PFSK-1 (cell line): ENCODE results near the gene CLCA1. TPM values are rescaled to one million over a fixed set of nuclear protein-coding genes. Genes with fewer than 3 reads are reported as not detected.

ENCODE experiments used
- FOXP2 ChIP-seq: optimal IDR thresholded peaks from 2 replicates; pipeline ENCODE3; 2011; ENCODE audit warnings: borderline replicate concordance, control low read depth, inconsistent platforms; ENCODE audit not compliant: insufficient read depth; ENCODE audit errors: extremely low read length, extremely low read depth
- POLR2AphosphoS5 ChIP-seq: IDR thresholded peaks from 2 replicates; pipeline ENCODE4 v1.6.1; 2012; ENCODE audit warnings: low read depth, mild to moderate bottlenecking, control low read depth, low read length, moderate library complexity
- REST ChIP-seq, 2 experiments: IDR thresholded peaks; 2 replicates each; pipeline versions ENCODE4 v1.6.1 to v1.8.0; 2011 to 2012; ENCODE audit warnings: low read depth in 2 of 2, low read length in 2 of 2, control low read depth in 1 of 2, inconsistent platforms in 1 of 2, mild to moderate bottlenecking in 1 of 2, moderate library complexity in 1 of 2; ENCODE audit not compliant: insufficient read depth in 1 of 2
- SIN3A ChIP-seq: IDR thresholded peaks from 2 replicates; pipeline ENCODE4 v1.6.1; 2012; ENCODE audit warnings: mild to moderate bottlenecking, low read length, moderate library complexity, borderline replicate concordance; ENCODE audit not compliant: insufficient read depth
- TAF1 ChIP-seq: IDR thresholded peaks from 2 replicates; pipeline ENCODE4 v1.6.1; 2012; ENCODE audit warnings: low read length, control low read depth, borderline replicate concordance; ENCODE audit not compliant: insufficient read depth
- polyA plus RNA-seq: library from polyadenylated mRNA; unstranded; fragments of >200 nt; gene quantifications from one replicate; pipeline ENCODE4 v1.2.1, GENCODE V29; 2012; ENCODE audit warnings: low read depth, missing spikeins; ENCODE audit not compliant: insufficient read length

The CLCA1 gene
- polyA plus RNA-seq, result not detected

- TF ChIP-seq TAF1 (no peak), SIN3A (no peak), FOXP2 (no peak), REST (IDR thresholded peaks at IDR 0.05; ENCODE audit: insufficient read depth in 1 of 2, low read depth in 2 of 2, low read length in 2 of 2) (no peak), POLR2AphosphoS5 (no peak)
These were observed at the start of gene CLCA1 for GRCh38 chr1:86468501-86468977. TSS of gene CLCA1 (plus strand) at chr1:86468927. CDS start at chr1:86468972, 45 bp downstream.

GRCh38 chr1:86419277-86419903, 49.3 kb upstream of the CLCA1 start:
- TF ChIP-seq FOXP2, result no peak
- no peak for TF ChIP-seq SIN3A
- no peak for TF ChIP-seq TAF1
- no peak for TF ChIP-seq REST (IDR thresholded peaks at IDR 0.05; ENCODE audit: insufficient read depth in 1 of 2, low read depth in 2 of 2, low read length in 2 of 2)
- TF ChIP-seq POLR2AphosphoS5, result no peak

- TF ChIP-seq REST (IDR thresholded peaks at IDR 0.05; ENCODE audit: insufficient read depth in 1 of 2, low read depth in 2 of 2, low read length in 2 of 2), result no peak
- no peak for TF ChIP-seq FOXP2
- TF ChIP-seq SIN3A, result no peak
- no peak for TF ChIP-seq POLR2AphosphoS5
- no peak for TF ChIP-seq TAF1
These were observed 47.0 kb upstream of the CLCA1 start for GRCh38 chr1:86421601-86422280.

- TF ChIP-seq SIN3A (no peak), TAF1 (no peak), REST (IDR thresholded peaks at IDR 0.05; ENCODE audit: insufficient read depth in 1 of 2, low read depth in 2 of 2, low read length in 2 of 2) (no peak), FOXP2 (no peak), POLR2AphosphoS5 (no peak)
These were observed 45.3 kb upstream of the CLCA1 start for GRCh38 chr1:86423473-86423872.
